Measurements from ENCODE around the gene EIF3A.

GRCh38 chr10:119103241-119103902, 22.8 kb upstream of the EIF3A start:
- TF ChIP-seq CTCF (IDR thresholded peaks at IDR 0.05; ENCODE audit: low read depth, low read length, poor library complexity, severe bottlenecking) (no peak), EZH2phosphoT487 (IDR thresholded peaks at IDR 0.05; ENCODE audit: borderline replicate concordance, low read length) (no peak)
